Prostate gland (tissue), 2 donors: ENCODE data around the gene PNMA8A. TPM values are rescaled to one million over a fixed set of nuclear protein-coding genes. Genes with fewer than 3 reads are reported as not detected.

ENCODE experiments used
- DNase-seq: peaks from one replicate; pipeline ENCODE4 v3.0.0-alpha.2; 2019; ENCODE audit warnings: low spot score
- H3K27ac ChIP-seq, 2 donors: fragments of 200-600 bp; sonication (generic); 2 replicates each; pipeline ENCODE4 v1.5.1; 2017 to 2019
- H3K27me3 ChIP-seq: fragments of 200-600 bp; sonication (generic); replicated peaks from 2 replicates; pipeline ENCODE4 v1.5.1; 2019; ENCODE audit not compliant: insufficient read depth
- H3K36me3 ChIP-seq, 2 donors: fragments of 200-600 bp; sonication (generic); 1 replicate in 1 of 2; 2 replicates in 1 of 2; pipeline versions ENCODE4 v1.5.1 to v1.8.1; 2017 to 2019
- H3K4me1 ChIP-seq: fragments of 200-600 bp; sonication (generic); replicated peaks from 2 replicates; pipeline ENCODE4 v1.5.1; 2019
- H3K4me3 ChIP-seq, 2 donors: fragments of 200-600 bp; sonication (generic); 2 replicates each; pipeline ENCODE4 v1.5.1; 2017 to 2019
- H3K9me3 ChIP-seq: fragments of 200-600 bp; sonication (generic); 2 replicates; pipeline ENCODE4 v1.5.1; 2017
- CTCF ChIP-seq, 4 experiments: fragments of 200-600 bp in 2 of 4; fragments of 450-650 bp in 2 of 4; sonication (generic) in 2 of 4; IDR thresholded peaks; 1 replicate in 3 of 4; 2 replicates in 1 of 4; pipeline ENCODE4 v1.5.1; 2016 to 2019; ENCODE audit warnings: antibody characterized with exemption in 4 of 4, mild to moderate bottlenecking in 2 of 4, moderate library complexity in 2 of 4
- POLR2A ChIP-seq: fragments of 450-650 bp; IDR thresholded peaks from one replicate; pipeline ENCODE4 v1.6.1; 2016; ENCODE audit warnings: antibody characterized with exemption, mild to moderate bottlenecking
- POLR2AphosphoS5 ChIP-seq: sonication (generic); formaldehyde crosslinking; IDR thresholded peaks from one replicate; pipeline ENCODE4 v1.6.1; 2017; ENCODE audit warnings: antibody characterized with exemption
- WGBS: methylation state at CpG from one replicate; pipeline ENCODE4 v1.1.5; 2018; 5-methylcytosine and 5-hydroxymethylcytosine counted together
- intact Hi-C: fragments of 100-400 bp; cut with DNase I; formaldehyde crosslinking; loops from one replicate; pipeline ENCODE4 v1.14.2; 2022
- total RNA-seq, 2 donors: library from RNA; depleted of rRNA; stranded (reverse); fragments of >200 nt; gene quantifications; one replicate each; pipeline ENCODE4 v1.1.0, GENCODE V29; 2016

PNMA8A gene
- total RNA-seq, 2 donors from 2014 or later: 17.0 to 26.5 TPM

DNA sequence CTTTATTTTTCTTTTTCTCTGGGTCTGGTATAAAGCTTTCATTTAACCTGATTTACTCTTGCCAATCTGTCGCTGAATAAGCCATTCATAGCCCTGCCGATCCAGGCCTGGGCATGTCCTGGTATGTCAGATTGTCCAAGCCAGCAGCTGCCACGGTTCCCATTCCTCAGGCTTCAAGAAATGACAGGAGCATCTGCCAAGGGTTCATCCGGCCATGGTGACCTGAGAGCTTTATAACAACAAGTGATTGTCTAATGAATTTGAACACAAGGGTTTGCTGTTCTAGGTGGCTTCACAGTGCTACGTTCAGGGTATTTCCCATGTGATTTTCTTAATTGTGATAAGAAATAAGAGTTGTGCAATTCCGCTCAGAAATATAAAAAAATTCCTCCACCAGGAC lies 20.0 kb downstream of the PNMA8A start:
- intact Hi-C loops: no loop called here
- H3K27ac ChIP-seq: no peak overlapping the region
- H3K9me3 ChIP-seq: no peaks in the 10 kb centered on the region
- TF ChIP-seq CTCF (IDR thresholded peaks at IDR 0.05): no peak
- TF ChIP-seq POLR2A: no peak
- peak; percentile 57 for TF ChIP-seq POLR2AphosphoS5
- no peaks in the 10 kb centered on the region for H3K4me1 ChIP-seq
- H3K36me3 ChIP-seq: no peaks in the 10 kb centered on the region
- DNase-seq: peak; percentile 69
- H3K4me3 ChIP-seq: no peak overlapping the region
- 40% methylated on average over 6 of the region's 6 CpGs for WGBS
- H3K27me3 ChIP-seq: no peaks in the 10 kb centered on the region

DNA sequence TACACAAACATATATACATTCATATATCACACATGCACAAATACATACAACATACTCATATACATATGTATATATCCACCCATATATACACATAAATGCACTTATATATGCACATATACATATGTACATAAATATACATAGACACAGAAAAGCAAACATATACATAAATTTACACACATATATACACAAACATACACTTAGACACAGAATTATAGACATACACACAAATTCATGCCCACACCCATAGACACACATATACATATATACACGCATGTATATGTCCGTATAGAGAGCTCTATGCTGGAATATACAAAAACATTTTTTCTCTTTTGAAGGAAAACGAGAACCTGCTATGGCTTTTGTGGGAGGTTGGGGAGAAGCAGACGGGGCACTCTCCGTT lies 20.6 kb downstream of the PNMA8A start:
- H3K9me3 ChIP-seq: no peaks in the 10 kb centered on the region
- no peak overlapping the region for H3K27ac ChIP-seq
- no peaks in the 10 kb centered on the region for H3K4me1 ChIP-seq
- WGBS: 35% methylated on average over 5 of the region's 5 CpGs
- no peak for DNase-seq
- H3K36me3 ChIP-seq: no peaks in the 10 kb centered on the region
- TF ChIP-seq CTCF (IDR thresholded peaks at IDR 0.05): no peak
- no peak for TF ChIP-seq POLR2AphosphoS5
- no peak for TF ChIP-seq POLR2A
- H3K4me3 ChIP-seq: no peak overlapping the region
- intact Hi-C loops: no loop called here
- no peaks in the 10 kb centered on the region for H3K27me3 ChIP-seq

GRCh38 chr19:46449228-46449627 lies 22.1 kb downstream of the PNMA8A start:
- Histone ChIP-seq H3K36me3 (no peaks in the 10 kb centered on the region), H3K9me3 (no peaks in the 10 kb centered on the region), H3K27me3 (no peaks in the 10 kb centered on the region), H3K4me3 (no peak overlapping the region), H3K4me1 (no peaks in the 10 kb centered on the region), H3K27ac (no peak overlapping the region)
- 68% methylated on average over 7 of the region's 7 CpGs for WGBS
- TF ChIP-seq CTCF (IDR thresholded peaks at IDR 0.05) (no peak), POLR2AphosphoS5 (no peak), POLR2A (no peak)
- no peak for DNase-seq
- intact Hi-C loops: no loop called here

GRCh38 chr19:46448601-46449000 lies 22.8 kb downstream of the PNMA8A start:
- Histone ChIP-seq H3K4me3 (no peak overlapping the region), H3K27ac (no peak overlapping the region), H3K9me3 (no peaks in the 10 kb centered on the region), H3K36me3 (no peaks in the 10 kb centered on the region), H3K27me3 (no peaks in the 10 kb centered on the region), H3K4me1 (no peaks in the 10 kb centered on the region)
- WGBS: 75% methylated on average over 10 of the region's 10 CpGs
- intact Hi-C loops: no loop called here
- no peak for TF ChIP-seq POLR2AphosphoS5
- no peak for TF ChIP-seq POLR2A
- TF ChIP-seq CTCF (IDR thresholded peaks at IDR 0.05): no peak
- no peak for DNase-seq

GRCh38 chr19:46447824-46448223 lies 23.5 kb downstream of the PNMA8A start:
- Histone ChIP-seq H3K4me1 (peaks cover 4% of the 10 kb centered on the region), H3K36me3 (no peaks in the 10 kb centered on the region), H3K9me3 (no peaks in the 10 kb centered on the region), H3K27ac (no peak overlapping the region), H3K27me3 (no peaks in the 10 kb centered on the region), H3K4me3 (no peak overlapping the region)
- no peak for DNase-seq
- TF ChIP-seq POLR2A (no peak), POLR2AphosphoS5 (no peak), CTCF (IDR thresholded peaks at IDR 0.05) (no peak)
- intact Hi-C loops: no loop called here
- WGBS: 64% methylated on average over 5 of the region's 5 CpGs
